ENCODE measurements around the gene SH3PXD2B.

SH3PXD2B gene

DNA sequence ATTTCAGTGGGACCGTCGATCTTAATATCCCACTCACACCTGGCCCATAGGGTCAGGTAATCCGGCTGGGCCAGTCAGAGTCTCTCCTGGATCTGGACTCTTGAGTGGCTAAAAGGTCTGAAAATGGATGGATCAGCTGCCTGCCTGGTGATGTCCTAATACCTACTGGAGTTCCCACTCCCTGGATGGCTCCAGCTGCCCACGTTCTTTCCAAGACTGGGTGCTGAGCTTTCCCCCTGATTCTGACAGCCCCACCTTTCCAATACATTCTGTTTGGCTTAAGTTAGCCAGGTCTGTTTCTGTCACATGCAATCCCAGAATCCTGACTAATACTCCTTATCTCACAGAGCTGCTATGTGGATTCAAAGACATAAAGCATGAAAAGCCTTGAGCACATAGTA is 10.2 kb downstream of the SH3PXD2B start:
- TF ChIP-seq, protein P1, sequence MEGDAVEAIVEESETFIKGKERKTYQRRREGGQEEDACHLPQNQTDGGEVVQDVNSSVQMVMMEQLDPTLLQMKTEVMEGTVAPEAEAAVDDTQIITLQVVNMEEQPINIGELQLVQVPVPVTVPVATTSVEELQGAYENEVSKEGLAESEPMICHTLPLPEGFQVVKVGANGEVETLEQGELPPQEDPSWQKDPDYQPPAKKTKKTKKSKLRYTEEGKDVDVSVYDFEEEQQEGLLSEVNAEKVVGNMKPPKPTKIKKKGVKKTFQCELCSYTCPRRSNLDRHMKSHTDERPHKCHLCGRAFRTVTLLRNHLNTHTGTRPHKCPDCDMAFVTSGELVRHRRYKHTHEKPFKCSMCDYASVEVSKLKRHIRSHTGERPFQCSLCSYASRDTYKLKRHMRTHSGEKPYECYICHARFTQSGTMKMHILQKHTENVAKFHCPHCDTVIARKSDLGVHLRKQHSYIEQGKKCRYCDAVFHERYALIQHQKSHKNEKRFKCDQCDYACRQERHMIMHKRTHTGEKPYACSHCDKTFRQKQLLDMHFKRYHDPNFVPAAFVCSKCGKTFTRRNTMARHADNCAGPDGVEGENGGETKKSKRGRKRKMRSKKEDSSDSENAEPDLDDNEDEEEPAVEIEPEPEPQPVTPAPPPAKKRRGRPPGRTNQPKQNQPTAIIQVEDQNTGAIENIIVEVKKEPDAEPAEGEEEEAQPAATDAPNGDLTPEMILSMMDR (IDR thresholded peaks at IDR 0.05; ENCODE audit: low read depth, low read length, missing control alignments): no peak
- no peak overlapping the region for H3K4me3 ChIP-seq (ENCODE audit: low read depth, low read length)
- DNase-seq (ENCODE audit: low read depth): no peak

DNA sequence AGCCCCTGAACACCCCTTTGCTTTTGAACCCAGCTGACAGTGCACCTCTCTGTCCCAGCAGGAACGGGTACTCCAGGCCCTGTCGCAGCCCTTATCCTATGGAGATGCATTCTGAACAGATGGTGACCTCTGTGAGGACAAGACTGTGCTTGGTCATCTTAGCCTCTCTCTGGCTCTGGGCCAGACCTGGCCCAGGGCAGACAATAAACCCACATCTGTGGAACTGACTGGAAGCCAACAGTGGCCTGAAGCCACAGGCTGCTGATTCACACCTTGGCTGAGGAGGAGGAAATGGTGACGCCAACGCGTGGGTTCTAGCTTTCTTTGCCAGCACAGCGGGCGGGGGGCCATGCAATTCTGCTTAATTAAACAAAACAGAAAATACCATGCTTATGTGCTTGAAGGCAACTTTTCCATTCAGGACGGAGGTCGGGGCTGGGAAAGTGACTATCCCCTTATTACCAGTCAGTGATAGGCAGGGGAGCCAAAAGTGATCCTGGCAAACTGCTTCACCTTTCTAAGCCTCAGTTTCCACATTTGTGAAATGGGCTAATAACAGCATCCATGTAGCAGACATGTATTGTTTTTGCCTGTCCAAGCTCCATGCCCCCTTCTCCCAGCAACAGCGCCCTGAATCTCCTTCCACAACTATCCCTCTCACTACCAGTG is 10.8 kb downstream of the SH3PXD2B start:
- no peak overlapping the region for H3K4me3 ChIP-seq (ENCODE audit: low read depth, low read length)
- no peak for DNase-seq (ENCODE audit: low read depth)
- TF ChIP-seq, protein P1 (IDR thresholded peaks at IDR 0.05; ENCODE audit: low read depth, low read length, missing control alignments): no peak

DNA sequence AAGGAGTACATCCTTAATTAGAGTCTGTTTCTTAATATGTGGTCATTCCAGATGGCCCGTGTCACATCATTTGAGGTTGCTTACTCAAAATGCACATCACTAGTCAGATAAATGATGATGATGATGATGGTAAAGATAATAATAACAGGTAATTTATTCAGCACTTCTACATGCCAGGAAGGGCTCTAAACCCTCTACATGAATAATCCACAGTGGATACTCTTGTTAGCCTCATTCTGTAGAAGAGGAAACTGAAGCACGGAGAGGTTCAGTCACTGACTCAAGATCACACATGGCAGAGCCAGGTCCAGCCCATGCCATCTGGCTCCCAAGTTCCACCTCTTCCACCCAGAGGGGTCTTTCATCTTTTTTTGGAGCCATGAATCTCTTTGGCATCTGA is 11.7 kb downstream of the SH3PXD2B start:
- TF ChIP-seq, protein P1 (IDR thresholded peaks at IDR 0.05; ENCODE audit: low read depth, low read length, missing control alignments): no peak
- H3K4me3 ChIP-seq (ENCODE audit: low read depth, low read length): no peak overlapping the region
- DNase-seq (ENCODE audit: low read depth): no peak

DNA sequence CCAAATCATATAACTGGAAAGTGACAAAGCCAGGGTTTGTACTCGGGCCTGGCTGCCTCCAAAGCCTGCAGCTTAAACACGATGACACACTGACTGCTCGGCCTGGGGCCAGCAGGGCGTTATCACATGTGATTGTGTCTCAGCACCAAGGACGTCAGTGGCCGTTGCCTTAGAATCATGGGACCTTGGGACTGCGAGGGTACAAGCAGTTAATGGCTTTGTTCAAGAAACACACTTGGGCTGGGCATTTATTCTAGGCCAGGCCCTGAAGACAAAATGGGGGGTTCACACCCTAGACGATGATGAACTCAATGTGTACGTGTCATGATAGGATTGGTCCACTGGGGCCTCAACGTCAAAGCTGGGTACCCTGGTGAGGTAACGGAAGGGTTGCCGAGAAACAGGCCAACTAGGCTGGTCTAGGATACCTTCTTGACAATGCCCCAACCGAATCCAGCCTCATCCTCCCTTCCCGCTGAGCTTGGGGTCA is 13.0 kb downstream of the SH3PXD2B start:
- DNase-seq (ENCODE audit: low read depth): no peak

DNA sequence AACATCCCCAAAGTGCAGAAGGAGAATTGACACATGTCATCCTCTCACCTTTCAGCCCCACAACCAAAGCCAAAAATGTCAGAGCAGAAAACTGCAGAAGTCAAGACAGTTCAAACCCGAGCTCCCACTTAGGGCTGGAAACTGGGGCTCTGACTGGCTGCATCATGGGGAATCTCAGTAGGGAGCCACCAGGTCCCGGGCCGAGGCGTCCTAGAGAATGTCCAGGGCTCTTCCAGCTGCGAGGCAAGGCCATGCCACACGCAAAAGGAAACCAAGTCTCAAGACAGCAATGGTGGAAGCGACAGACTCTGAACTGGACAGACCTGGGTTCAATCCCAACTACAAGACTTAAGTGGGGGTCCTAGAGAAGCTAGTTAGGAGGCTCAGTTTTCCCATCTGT is 13.8 kb downstream of the SH3PXD2B start:
- no peak for DNase-seq (ENCODE audit: low read depth)
- TF ChIP-seq, protein P1 (IDR thresholded peaks at IDR 0.05; ENCODE audit: low read depth, low read length, missing control alignments): no peak
- no peak overlapping the region for H3K4me3 ChIP-seq (ENCODE audit: low read depth, low read length)

More for the DNA sequence above, 13.0 kb downstream of the SH3PXD2B start:
- H3K4me3 ChIP-seq (ENCODE audit: low read depth, low read length): no peak overlapping the region
- TF ChIP-seq, protein P1 (IDR thresholded peaks at IDR 0.05; ENCODE audit: low read depth, low read length, missing control alignments): no peak

DNA sequence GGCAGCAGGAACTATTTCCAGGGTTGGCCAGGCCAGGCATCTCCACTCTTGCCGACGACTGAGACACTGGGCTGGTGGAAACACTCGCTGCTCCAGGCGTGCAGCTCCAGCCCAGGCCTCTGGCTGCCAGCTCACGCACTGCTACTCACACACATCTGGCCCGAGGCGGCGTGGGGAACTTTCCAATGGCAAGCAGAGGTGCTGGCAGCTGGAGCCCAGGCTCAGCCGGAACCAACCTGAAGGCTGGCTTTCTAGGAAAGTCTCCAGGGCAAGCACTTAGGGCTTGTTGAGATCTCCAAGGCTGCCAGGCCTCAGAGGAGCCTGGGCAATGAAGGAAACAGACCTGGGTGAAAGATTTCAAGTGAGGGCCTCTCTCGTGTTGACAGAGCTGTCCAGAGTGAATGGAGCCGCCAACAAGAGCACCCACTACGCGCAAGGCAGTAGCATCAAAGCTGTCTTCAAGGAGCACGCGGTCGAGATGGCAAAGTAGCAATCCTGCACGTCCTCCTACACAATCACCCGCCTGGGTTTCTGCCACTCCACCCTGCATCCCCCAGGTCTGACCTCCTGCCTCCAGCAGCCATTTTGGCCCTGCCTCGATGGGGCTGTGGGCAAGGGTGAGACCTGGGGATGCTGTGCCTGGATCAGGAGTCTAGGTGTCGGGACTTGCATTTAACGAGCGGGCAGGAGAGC is 14.4 kb downstream of the SH3PXD2B start:
- no peak for DNase-seq (ENCODE audit: low read depth)
- TF ChIP-seq, protein P1 (IDR thresholded peaks at IDR 0.05; ENCODE audit: low read depth, low read length, missing control alignments): no peak
- H3K4me3 ChIP-seq (ENCODE audit: low read depth, low read length): no peak overlapping the region

Data from GM12864 (cell line).